ENCODE data around the gene ACSS3.
"Not testable (repeated sequence)": the region's sequence is repeated elsewhere in the genome, so short reads cannot be mapped to it uniquely, and the experiment has no call there.

The ACSS3 gene

GRCh38 chr12:81077686-81078441, at the start of gene ACSS3:
TSS of gene ACSS3 (plus strand) at chr12:81078079. CDS start at chr12:81078121, 42 bp downstream.
- no peak for FAIRE-seq

GRCh38 chr12:81034926-81035325, 43.0 kb upstream of the ACSS3 start:
- no peak for FAIRE-seq

GRCh38 chr12:81039231-81039630, 38.6 kb upstream of the ACSS3 start:
- no peak for FAIRE-seq

- FAIRE-seq = peak; percentile 4
Observed at GRCh38 chr12:81043979-81044740, 33.7 kb upstream of the ACSS3 start.

- not testable (repeated sequence) for FAIRE-seq
Observed at GRCh38 chr12:81064971-81065370, 12.9 kb upstream of the ACSS3 start.

- no peak for FAIRE-seq
Observed at GRCh38 chr12:81070846-81071245, 7.0 kb upstream of the ACSS3 start.

- no peak for FAIRE-seq
Observed at GRCh38 chr12:81075539-81075938, 2.3 kb upstream of the ACSS3 start.

GRCh38 chr12:81077329-81077685, 572 bp upstream of the ACSS3 start:
- FAIRE-seq = no peak

GRCh38 chr12:81078469-81079196, 754 bp downstream of the ACSS3 start:
- no peak for FAIRE-seq

GRCh38 chr12:81079280-81080076, 1.6 kb downstream of the ACSS3 start:
- no peak for FAIRE-seq

GRCh38 chr12:81080431-81080983, 2.6 kb downstream of the ACSS3 start:
- peak; percentile 55 for FAIRE-seq

GRCh38 chr12:81081726-81082125, 3.8 kb downstream of the ACSS3 start:
- FAIRE-seq = no peak

- no peak for FAIRE-seq
Observed at GRCh38 chr12:81083018-81083417, 5.1 kb downstream of the ACSS3 start.

- FAIRE-seq = no peak
Observed at GRCh38 chr12:81083906-81084513, 6.1 kb downstream of the ACSS3 start.

- FAIRE-seq = no peak
Observed at GRCh38 chr12:81084811-81085350, 7.0 kb downstream of the ACSS3 start.

GRCh38 chr12:81085832-81086231, 8.0 kb downstream of the ACSS3 start:
- FAIRE-seq = no peak

GRCh38 chr12:81086342-81086741, 8.5 kb downstream of the ACSS3 start:
- FAIRE-seq = no peak

- no peak for FAIRE-seq
Observed at GRCh38 chr12:81088221-81088620, 10.3 kb downstream of the ACSS3 start.

- no peak for FAIRE-seq
Observed at GRCh38 chr12:81089412-81089811, 11.5 kb downstream of the ACSS3 start.

- no peak for FAIRE-seq
Observed at GRCh38 chr12:81092053-81092452, 14.2 kb downstream of the ACSS3 start.

- FAIRE-seq = no peak
Observed at GRCh38 chr12:81094718-81095360, 17.0 kb downstream of the ACSS3 start.

All from endometrium (tissue), 2 donors.